SK-N-SH treated with all-trans-retinoic acid at 6 μM for 48 hours (cell line): Measurements from ENCODE around the gene BPIFA3.

Experiments
- ATAC-seq: fragments of 200-7000 bp; cut with Tn5 transposase; 3 replicates; pipeline ENCODE4 v1.9.1; 2020; ENCODE audit warnings: mild to moderate bottlenecking, moderate library complexity
- ARNTL ChIP-seq: fragments of 450-650 bp; formaldehyde crosslinking; IDR thresholded peaks from 2 replicates; pipeline ENCODE4 v1.5.0; 2020; ENCODE audit warnings: low read depth, mild to moderate bottlenecking, moderate library complexity, borderline replicate concordance
- BACH2 ChIP-seq: fragments of 250-450 bp; sonication (Bioruptor Pico); IDR thresholded peaks from 2 replicates; pipeline ENCODE4 v1.9.0; 2021; ENCODE audit warnings: mild to moderate bottlenecking, borderline replicate concordance
- CSDC2 ChIP-seq: fragments of 250-450 bp; sonication (Bioruptor Pico); IDR thresholded peaks from 2 replicates; pipeline ENCODE4 v1.5.0; 2020; ENCODE audit warnings: mild to moderate bottlenecking, moderate library complexity
- ESRRG ChIP-seq: fragments of 250-450 bp; sonication (Bioruptor Pico); IDR thresholded peaks from 2 replicates; pipeline ENCODE4 v1.6.1; 2021; ENCODE audit warnings: mild to moderate bottlenecking
- GLIS3 ChIP-seq: fragments of 250-450 bp; sonication (Bioruptor Pico); IDR thresholded peaks from 2 replicates; pipeline ENCODE4 v1.5.0; 2020; ENCODE audit warnings: mild to moderate bottlenecking, moderate library complexity
- ISL1 ChIP-seq: fragments of 250-450 bp; sonication (Bioruptor Pico); IDR thresholded peaks from 2 replicates; pipeline ENCODE4 v2.1.2; 2022; ENCODE audit warnings: mild to moderate bottlenecking, moderate library complexity
- RARB ChIP-seq: fragments of 250-450 bp; sonication (Bioruptor Pico); IDR thresholded peaks from 2 replicates; pipeline ENCODE4 v1.8.0; 2021; ENCODE audit warnings: mild to moderate bottlenecking, moderate library complexity
- SNAI2 ChIP-seq: fragments of 250-450 bp; sonication (Bioruptor Pico); IDR thresholded peaks from 2 replicates; pipeline ENCODE4 v1.5.0; 2020; ENCODE audit warnings: mild to moderate bottlenecking, moderate library complexity
- TCF4 ChIP-seq: fragments of 250-450 bp; sonication (Bioruptor Pico); IDR thresholded peaks from 2 replicates; pipeline ENCODE4 v1.8.0; 2021; ENCODE audit warnings: mild to moderate bottlenecking, moderate library complexity, borderline replicate concordance
- TOX ChIP-seq: fragments of 250-450 bp; sonication (Bioruptor Pico); IDR thresholded peaks from 2 replicates; pipeline ENCODE4 v1.8.0; 2021; ENCODE audit warnings: mild to moderate bottlenecking, moderate library complexity, borderline replicate concordance
- ZC3H10 ChIP-seq: fragments of 250-450 bp; sonication (Bioruptor Pico); IDR thresholded peaks from 2 replicates; pipeline ENCODE4 v1.5.1; 2021; ENCODE audit warnings: mild to moderate bottlenecking, moderate library complexity
- ZFP3 ChIP-seq: fragments of 250-450 bp; sonication (Bioruptor Pico); IDR thresholded peaks from 2 replicates; pipeline ENCODE4 v1.5.0; 2020; ENCODE audit warnings: mild to moderate bottlenecking, moderate library complexity
- ZFP30 ChIP-seq: fragments of 450-650 bp; formaldehyde crosslinking; IDR thresholded peaks from 2 replicates; pipeline ENCODE4 v1.5.0; 2022; ENCODE audit warnings: mild to moderate bottlenecking, moderate library complexity
- ZNF565 ChIP-seq: fragments of 450-650 bp; formaldehyde crosslinking; conservative IDR thresholded peaks from 2 replicates; pipeline ENCODE4 v1.5.0; 2020; ENCODE audit warnings: low read depth, mild to moderate bottlenecking, moderate library complexity
- ZNF70 ChIP-seq: fragments of 450-650 bp; formaldehyde crosslinking; IDR thresholded peaks from 2 replicates; pipeline ENCODE4 v1.5.0; 2020; ENCODE audit warnings: mild to moderate bottlenecking, moderate library complexity
- ZNF8 ChIP-seq: fragments of 450-650 bp; formaldehyde crosslinking; IDR thresholded peaks from 2 replicates; pipeline ENCODE4 v1.5.0; 2020; ENCODE audit warnings: mild to moderate bottlenecking, moderate library complexity
- TF ChIP-seq, protein P1 (sequence below): fragments of 250-450 bp; sonication (Bioruptor Pico); IDR thresholded peaks from 2 replicates; pipeline ENCODE4 v1.5.0; 2020; ENCODE audit warnings: mild to moderate bottlenecking, moderate library complexity
- TF ChIP-seq, protein P2 (sequence below): fragments of 250-450 bp; sonication (Bioruptor Pico); IDR thresholded peaks from 2 replicates; pipeline ENCODE4 v1.5.1; 2021; ENCODE audit warnings: mild to moderate bottlenecking, moderate library complexity
- TF ChIP-seq, protein P3 (sequence below): fragments of 250-450 bp; sonication (Bioruptor Pico); IDR thresholded peaks from 2 replicates; pipeline ENCODE4 v1.5.1; 2020; ENCODE audit warnings: low read depth, mild to moderate bottlenecking, moderate library complexity
- TF ChIP-seq, protein P4 (sequence below): fragments of 250-450 bp; sonication (Bioruptor Pico); IDR thresholded peaks from 2 replicates; pipeline ENCODE4 v1.8.0; 2020; ENCODE audit warnings: mild to moderate bottlenecking, moderate library complexity, borderline replicate concordance

Gene BPIFA3

DNA sequence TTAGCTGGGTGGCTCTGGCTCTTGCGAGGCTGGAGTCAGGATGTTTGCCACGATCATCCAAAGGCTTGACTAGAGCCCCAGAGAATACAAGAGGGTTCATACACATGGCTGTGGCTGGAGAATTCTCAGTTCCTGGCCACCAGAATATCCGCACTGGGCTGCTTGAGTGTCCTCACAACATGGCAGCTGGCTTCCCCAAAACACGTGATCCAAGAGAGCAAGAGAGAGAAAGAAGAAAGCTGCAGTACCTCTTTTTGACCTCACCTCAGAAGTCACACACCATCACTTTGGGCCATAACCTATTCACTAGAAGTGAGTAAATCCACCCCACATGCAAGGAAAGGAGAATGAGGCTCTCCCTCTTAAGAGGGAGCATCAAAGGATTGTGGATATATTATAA is 44.3 kb downstream of the BPIFA3 start:
- TF ChIP-seq SNAI2 (CRISPR knock-in tag) = no peak
- TF ChIP-seq ZNF565 (CRISPR knock-in tag) = peak; percentile 96

DNA sequence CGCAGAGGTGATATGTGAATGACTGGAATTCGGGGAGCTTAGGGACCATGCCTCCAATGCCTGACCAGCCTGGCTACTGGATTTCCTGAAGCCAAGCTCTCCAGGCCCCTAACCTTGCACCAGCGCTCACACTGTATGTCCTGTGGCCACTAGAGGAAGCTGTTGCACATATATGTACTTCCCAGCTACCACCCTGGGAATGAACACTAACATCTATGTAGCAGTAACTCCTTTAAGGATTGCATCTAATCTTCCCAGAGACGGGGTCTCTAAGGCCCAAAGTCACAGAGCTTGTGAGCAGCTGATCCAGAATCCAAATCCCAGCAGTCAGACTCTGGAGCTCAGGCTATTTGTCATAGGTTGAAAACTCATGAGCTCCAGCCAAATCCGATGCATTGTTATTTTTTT is 45.5 kb downstream of the BPIFA3 start:
- no peak for TF ChIP-seq ZNF70
- no peak for TF ChIP-seq ZNF8 (CRISPR knock-in tag)
- TF ChIP-seq, protein P1, sequence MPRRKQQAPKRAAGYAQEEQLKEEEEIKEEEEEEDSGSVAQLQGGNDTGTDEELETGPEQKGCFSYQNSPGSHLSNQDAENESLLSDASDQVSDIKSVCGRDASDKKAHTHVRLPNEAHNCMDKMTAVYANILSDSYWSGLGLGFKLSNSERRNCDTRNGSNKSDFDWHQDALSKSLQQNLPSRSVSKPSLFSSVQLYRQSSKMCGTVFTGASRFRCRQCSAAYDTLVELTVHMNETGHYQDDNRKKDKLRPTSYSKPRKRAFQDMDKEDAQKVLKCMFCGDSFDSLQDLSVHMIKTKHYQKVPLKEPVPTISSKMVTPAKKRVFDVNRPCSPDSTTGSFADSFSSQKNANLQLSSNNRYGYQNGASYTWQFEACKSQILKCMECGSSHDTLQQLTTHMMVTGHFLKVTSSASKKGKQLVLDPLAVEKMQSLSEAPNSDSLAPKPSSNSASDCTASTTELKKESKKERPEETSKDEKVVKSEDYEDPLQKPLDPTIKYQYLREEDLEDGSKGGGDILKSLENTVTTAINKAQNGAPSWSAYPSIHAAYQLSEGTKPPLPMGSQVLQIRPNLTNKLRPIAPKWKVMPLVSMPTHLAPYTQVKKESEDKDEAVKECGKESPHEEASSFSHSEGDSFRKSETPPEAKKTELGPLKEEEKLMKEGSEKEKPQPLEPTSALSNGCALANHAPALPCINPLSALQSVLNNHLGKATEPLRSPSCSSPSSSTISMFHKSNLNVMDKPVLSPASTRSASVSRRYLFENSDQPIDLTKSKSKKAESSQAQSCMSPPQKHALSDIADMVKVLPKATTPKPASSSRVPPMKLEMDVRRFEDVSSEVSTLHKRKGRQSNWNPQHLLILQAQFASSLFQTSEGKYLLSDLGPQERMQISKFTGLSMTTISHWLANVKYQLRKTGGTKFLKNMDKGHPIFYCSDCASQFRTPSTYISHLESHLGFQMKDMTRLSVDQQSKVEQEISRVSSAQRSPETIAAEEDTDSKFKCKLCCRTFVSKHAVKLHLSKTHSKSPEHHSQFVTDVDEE (CRISPR knock-in tag) = no peak
- no peak for TF ChIP-seq ZC3H10 (CRISPR knock-in tag)
- TF ChIP-seq ISL1 (CRISPR knock-in tag) = no peak
- no peak for TF ChIP-seq TOX (CRISPR knock-in tag)
- TF ChIP-seq TCF4 (CRISPR knock-in tag) = no peak
- ATAC-seq = peak; percentile 98

More for the DNA sequence above, 44.3 kb downstream of the BPIFA3 start:
- no peak for ATAC-seq

DNA sequence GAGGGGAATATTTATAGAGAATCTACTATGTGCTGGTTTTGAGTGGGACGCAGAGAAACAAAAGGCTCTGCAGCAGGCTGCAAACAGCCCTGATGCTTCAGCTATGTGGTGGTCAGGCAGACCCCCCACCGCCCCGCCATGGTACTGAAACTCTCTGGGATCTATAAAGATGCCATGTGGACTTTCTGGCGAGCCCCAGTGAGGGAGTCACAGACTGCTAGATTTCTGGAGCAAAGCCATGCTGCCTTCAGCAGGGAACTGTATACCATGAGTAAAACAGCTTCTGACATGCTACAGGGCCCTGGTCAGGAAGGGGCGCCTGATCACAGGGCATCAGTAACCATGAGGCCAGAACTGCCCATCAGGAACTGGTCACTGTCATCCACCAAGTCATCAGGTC is 46.6 kb downstream of the BPIFA3 start:
- ATAC-seq = no peak
- TF ChIP-seq, protein P1 (CRISPR knock-in tag) = no peak
- TF ChIP-seq ZFP3 (CRISPR knock-in tag) = no peak
- TF ChIP-seq, protein P2, sequence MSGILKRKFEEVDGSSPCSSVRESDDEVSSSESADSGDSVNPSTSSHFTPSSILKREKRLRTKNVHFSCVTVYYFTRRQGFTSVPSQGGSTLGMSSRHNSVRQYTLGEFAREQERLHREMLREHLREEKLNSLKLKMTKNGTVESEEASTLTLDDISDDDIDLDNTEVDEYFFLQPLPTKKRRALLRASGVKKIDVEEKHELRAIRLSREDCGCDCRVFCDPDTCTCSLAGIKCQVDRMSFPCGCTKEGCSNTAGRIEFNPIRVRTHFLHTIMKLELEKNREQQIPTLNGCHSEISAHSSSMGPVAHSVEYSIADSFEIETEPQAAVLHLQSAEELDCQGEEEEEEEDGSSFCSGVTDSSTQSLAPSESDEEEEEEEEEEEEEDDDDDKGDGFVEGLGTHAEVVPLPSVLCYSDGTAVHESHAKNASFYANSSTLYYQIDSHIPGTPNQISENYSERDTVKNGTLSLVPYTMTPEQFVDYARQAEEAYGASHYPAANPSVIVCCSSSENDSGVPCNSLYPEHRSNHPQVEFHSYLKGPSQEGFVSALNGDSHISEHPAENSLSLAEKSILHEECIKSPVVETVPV = no peak
- TF ChIP-seq ZNF70 = no peak
- TF ChIP-seq, protein P3, sequence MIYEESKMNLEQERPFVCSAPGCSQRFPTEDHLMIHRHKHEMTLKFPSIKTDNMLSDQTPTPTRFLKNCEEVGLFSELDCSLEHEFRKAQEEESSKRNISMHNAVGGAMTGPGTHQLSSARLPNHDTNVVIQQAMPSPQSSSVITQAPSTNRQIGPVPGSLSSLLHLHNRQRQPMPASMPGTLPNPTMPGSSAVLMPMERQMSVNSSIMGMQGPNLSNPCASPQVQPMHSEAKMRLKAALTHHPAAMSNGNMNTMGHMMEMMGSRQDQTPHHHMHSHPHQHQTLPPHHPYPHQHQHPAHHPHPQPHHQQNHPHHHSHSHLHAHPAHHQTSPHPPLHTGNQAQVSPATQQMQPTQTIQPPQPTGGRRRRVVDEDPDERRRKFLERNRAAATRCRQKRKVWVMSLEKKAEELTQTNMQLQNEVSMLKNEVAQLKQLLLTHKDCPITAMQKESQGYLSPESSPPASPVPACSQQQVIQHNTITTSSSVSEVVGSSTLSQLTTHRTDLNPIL = no peak
- TF ChIP-seq ZNF8 (CRISPR knock-in tag) = no peak
- TF ChIP-seq, protein P4, sequence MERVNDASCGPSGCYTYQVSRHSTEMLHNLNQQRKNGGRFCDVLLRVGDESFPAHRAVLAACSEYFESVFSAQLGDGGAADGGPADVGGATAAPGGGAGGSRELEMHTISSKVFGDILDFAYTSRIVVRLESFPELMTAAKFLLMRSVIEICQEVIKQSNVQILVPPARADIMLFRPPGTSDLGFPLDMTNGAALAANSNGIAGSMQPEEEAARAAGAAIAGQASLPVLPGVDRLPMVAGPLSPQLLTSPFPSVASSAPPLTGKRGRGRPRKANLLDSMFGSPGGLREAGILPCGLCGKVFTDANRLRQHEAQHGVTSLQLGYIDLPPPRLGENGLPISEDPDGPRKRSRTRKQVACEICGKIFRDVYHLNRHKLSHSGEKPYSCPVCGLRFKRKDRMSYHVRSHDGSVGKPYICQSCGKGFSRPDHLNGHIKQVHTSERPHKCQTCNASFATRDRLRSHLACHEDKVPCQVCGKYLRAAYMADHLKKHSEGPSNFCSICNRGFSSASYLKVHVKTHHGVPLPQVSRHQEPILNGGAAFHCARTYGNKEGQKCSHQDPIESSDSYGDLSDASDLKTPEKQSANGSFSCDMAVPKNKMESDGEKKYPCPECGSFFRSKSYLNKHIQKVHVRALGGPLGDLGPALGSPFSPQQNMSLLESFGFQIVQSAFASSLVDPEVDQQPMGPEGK (CRISPR knock-in tag) = no peak
- TF ChIP-seq CSDC2 = no peak

DNA sequence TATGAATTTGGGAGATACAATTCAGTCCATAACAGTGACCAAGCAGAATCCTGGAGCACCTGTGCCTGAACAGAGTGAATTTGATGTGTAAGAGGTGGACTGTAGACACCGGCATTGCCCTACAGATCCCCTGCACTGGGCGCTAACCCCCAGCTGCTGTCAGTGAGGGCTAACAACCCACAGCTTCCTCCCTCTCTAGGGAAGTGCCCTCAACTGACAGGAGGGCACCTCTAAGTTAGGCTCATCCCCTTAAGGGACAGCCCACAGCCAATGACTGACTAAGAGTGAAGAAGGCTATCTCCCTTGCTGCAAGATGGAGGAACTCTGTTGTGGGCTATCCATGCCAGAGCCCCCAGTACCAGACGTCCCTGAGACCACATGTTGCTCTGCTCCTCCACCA is 50.5 kb downstream of the BPIFA3 start:
- TF ChIP-seq ISL1 (CRISPR knock-in tag) = no peak
- ATAC-seq = no peak

DNA sequence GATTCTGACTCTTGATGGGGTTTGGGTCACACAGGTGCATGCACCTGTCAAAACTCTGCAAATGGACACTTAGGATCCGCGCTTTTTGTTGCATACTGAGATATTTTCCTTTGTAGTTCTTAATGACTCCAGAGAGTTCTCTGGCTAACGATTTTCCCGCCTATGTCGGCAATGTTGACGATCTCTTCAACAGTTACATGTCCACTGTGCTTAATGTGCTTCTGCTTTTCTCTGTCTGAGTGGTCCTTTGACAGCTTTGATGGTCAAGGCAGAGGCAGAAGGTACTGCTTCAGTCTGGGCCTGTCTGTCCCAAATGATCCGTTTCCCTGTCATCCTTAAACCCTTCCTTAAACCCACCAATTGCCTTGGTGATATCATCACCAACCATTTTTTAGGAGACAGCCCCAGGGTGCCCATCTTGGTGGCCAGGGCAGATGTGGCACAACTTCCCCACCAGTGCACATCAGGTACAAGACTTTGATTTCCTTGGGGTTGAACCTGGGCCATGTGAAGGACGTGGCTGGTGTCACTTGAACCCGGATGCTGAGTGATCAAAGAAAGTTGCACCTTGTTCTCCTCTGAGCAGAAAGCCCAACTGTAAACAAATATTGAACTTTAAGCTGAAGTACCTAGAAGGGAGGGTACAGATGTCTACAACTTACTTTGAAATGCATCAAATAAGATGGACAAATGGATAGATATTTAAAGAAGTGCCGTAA is 55.2 kb downstream of the BPIFA3 start:
- no peak for ATAC-seq
- no peak for TF ChIP-seq ZFP3 (CRISPR knock-in tag)
- TF ChIP-seq TOX (CRISPR knock-in tag) = no peak
- no peak for TF ChIP-seq CSDC2
- TF ChIP-seq SNAI2 (CRISPR knock-in tag) = no peak
- no peak for TF ChIP-seq ZFP30
- no peak for TF ChIP-seq GLIS3
- TF ChIP-seq, protein P4 (CRISPR knock-in tag) = no peak
- no peak for TF ChIP-seq ISL1 (CRISPR knock-in tag)
- TF ChIP-seq ESRRG (CRISPR knock-in tag) = no peak
- TF ChIP-seq RARB (CRISPR knock-in tag) = no peak
- TF ChIP-seq, protein P3 = no peak
- no peak for TF ChIP-seq BACH2
- no peak for TF ChIP-seq ARNTL (CRISPR knock-in tag)
